Pons (tissue), 1 donor: ENCODE results near the gene TMEM184B.

ENCODE experiments used
- DNase-seq: peaks from one replicate; pipeline ENCODE4 v3.0.0-alpha.2; 2016; ENCODE audit warnings: low spot score

Gene TMEM184B

GRCh38 chr22:38308791-38309498 lies 36.1 kb upstream of the TMEM184B start:
- DNase-seq, result no peak

DNA sequence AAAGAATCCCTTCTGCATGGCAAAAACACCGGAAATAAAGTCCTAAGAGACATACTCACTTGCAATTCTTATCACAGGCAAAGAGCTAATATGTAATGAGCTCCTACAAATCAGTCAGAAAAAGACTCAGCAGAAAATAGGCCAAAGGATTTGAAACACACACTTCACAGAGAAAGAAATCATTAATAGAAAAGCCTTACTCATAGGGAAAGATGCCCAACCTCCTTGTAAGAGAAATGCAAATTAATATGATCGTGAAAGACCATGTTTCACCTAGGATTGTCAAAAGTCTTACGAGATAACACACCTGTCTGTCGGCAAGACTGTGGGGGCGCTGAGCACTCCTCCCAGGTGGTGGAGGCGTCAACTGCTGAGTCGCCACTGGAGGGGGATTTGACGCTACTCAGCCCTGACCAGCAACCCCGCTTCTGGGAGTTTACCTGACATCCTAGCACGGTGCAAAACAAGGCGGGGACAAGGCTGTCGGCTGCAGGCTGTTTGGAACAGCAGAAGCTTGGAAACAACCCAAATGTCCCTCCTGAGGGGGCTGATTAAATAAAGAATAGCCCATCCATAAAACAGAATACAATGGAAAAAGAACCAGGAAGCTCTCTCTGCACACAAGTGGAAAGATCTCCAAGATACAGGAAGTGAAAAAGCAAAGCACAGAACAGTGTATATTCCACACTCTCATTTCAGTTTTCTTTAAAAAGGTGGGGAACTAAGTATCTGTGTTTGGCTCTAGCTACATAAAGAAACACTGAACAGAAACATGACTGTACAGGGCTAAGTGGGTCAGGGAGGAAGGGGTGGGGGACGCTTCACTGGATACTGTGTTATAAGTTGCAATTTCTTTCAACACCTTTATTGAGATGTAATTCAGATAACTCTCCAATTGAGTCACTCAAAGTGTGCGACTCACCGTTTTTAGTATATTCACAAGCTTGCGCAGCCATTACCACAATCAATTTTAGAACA lies 33.0 kb upstream of the TMEM184B start:
- DNase-seq, result no peak

DNA sequence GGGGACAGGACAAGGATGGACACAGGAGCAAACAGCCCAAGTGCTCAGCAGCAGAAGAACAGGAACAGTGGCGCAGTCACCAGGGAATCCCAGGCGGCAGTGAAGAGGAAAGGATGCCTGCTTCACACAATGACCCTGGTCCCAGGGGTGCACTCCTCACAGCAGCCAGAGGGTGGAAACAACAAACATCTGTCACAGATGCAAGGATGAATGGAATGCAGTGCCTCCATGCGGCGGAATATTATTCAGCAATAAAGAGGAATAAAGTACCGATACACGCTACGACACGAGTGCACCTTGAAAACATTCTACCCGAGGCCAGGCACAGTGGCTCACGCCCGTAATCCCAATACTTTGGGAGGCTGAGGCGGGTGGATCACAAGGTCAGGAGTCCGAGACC lies 31.7 kb upstream of the TMEM184B start:
- DNase-seq, result no peak

GRCh38 chr22:38303974-38304373 lies 31.2 kb upstream of the TMEM184B start:
- DNase-seq, result no peak

DNA sequence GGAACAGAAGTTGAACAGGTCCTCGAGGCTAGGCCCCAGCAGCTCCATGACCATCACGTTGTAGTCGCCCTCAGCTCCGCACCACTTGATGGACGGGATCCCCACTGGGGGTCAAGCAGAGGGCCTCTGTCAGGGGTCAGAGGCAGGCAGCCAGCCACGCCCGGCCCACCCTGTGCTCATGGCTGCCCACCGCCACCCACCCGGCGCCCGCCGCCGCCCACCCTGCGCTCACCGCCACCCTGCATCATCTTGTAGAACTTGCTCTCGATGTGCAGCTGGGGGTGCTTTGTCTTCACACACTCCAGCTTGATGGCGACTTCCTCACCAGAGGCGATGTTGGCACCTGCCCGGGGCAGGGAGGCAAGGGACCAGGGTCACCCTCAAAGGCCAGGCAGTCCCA lies 30.1 kb upstream of the TMEM184B start:
- DNase-seq, result no peak

DNA sequence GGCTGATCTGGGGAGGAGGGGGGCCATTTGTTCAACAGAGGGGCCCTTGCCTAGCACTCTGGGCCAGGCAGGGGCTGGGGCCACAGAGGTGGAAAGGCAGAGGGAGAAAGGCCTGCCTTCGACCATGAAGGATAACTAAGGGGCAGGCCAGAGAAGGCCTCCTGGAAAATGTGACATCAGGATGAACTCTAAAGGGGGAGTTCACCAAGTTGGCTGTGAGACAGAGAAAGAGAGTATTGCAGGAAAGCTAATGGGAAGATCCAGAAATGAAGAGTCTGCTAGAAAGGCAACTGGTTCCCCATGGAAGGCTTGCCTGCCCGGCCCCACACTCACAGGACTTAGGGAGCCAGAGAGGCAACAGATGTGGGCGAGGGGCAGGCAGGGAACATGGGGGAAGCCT lies 28.1 kb upstream of the TMEM184B start:
- no peak for DNase-seq

GRCh38 chr22:38300197-38300945 lies 27.6 kb upstream of the TMEM184B start:
- no peak for DNase-seq

GRCh38 chr22:38299770-38300102 lies 26.9 kb upstream of the TMEM184B start:
- DNase-seq, result no peak

DNA sequence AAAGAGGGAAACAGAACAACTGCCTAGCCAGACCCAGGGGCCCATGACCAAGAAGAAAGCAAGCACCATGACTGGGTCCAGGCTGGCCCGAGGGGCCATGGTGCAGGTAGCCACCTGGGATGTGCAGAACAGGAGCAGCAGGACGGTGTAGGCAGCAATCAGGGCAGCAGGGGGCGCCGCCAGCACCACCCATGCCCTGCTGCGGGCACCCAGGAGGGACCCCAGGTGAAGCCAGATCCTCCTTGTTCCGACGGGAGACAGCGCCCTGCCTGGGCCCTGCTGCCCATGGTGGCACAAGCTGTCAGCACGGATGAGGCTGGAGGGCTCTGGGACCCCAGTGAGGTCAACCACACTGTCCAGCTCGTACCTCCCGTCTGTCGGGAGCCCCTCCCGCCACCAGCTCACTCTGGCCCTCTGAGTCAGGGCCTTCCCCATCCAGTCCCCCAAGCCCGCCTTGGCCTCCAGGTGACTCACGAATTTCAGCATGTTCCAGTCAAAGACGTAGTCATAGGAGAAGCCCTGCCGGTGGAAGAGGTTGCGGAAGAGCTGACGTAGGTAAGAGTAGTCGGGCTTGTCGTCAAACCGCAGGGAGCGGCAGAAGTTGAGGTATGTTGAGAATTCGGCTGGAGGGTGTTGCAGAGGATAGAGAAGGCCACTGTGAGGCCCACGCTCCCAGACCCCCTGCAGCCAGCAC lies 25.6 kb upstream of the TMEM184B start:
- DNase-seq, result no peak

GRCh38 chr22:38296372-38296771 lies 23.6 kb upstream of the TMEM184B start:
- DNase-seq, result no peak

DNA sequence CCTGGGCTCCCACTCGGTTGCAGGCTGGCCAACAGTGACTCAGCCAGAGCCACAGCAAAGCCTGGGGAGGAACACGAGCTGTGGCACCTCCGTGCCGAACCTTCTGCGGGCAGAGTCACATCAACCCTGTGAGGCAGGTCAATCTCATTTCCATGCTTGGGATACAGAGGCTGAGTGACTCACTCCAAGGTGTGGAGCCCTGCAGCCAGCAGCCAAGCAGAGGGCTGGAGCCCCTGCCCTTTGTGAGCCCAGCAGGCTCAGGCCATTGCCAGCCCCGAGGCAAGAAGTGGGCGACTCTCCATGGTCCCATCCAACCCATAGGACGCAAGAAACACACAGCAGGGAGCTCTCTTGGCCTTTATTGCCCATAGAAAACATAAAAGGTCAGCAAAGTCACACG lies 23.1 kb upstream of the TMEM184B start:
- no peak for DNase-seq

DNA sequence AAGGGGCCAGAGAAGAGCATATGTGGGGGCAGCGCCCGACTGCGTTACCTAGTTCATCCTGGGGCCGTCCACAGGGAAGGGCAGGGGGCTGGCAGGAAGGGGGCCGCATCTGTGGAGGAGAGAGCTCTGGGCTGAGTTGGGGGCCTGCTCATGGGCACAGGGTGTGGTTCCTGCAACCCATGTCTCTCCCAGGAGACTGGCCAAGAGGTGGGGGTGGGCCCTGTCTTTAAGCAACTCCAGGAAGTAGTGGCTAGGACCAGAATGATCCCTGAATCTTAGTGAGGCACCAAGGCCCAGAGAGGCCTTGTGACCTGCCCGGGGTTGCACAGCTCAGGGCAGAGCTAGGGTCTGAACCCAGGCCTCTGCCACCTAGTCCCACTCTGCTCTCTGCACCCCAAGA lies 22.5 kb upstream of the TMEM184B start:
- no peak for DNase-seq

DNA sequence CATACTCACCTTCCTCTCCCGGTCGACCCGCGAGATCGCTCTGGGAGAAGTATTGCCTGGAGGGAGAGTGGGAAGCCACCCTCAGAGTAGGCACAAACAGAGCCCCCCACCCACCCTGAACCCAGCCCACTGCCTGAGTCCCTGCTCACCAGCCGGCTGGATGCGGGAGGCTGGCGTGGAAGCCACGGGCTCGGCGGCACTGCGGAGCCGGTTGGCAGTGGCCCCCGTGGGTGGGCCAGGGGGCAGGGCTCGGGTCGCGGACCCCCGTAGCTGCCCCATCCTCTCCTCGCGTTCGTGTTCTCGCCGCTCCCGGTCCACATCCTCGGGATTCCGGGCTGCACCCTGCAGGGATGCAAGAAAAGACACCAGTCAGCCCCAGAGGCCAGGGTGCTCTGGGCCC lies 21.4 kb upstream of the TMEM184B start:
- no peak for DNase-seq

- DNase-seq, result no peak
These were observed 19.9 kb upstream of the TMEM184B start for GRCh38 chr22:38292694-38293093.

- no peak for DNase-seq
These were observed 18.5 kb upstream of the TMEM184B start for GRCh38 chr22:38291201-38291777.

GRCh38 chr22:38290347-38290746 lies 17.5 kb upstream of the TMEM184B start:
- no peak for DNase-seq

DNA sequence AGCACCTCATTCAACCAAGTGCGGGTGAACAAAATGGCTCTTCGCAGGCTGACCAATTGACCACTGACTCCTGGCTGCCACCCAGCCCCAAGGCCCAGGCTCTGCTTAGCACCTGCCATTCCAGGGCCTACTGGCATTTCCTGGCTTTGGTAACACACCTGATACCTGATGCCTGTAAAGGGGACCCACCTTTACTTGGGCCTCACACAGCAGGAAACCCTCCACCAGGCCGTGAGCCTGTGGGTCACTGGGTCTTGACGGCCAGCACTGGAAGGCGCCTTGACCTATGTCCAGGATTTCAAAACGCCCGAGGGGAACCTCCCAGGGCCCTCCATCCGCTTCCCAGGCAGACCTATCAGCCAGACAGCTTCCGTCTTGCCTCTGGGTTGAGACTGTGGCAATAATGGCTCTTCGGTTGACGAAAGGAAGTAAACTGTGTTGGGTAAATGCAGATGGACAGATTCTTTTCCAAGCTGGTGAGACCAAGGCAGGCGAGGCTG lies 16.8 kb upstream of the TMEM184B start:
- DNase-seq, result no peak

- DNase-seq, result no peak
These were observed 14.3 kb upstream of the TMEM184B start for GRCh38 chr22:38286915-38287669.

DNA sequence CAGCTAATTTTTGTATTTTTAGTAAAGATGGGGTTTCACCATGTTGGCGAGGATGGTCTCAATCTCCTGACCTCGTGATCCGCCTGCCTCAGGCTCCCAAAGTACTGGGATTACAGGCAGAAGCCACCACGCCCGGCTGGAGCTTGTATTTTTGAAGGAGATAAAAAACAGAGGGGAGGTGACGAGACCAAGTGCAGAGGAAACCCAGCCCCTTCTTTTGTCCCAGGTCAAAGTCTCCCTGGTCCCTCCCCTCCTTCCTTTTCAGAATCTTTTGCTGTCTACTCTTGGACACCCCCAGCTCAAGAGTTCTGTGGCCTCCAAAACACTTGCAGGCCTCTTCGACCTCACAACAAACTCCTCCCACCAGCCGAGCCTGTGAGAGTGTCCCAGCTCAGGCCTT lies 12.2 kb upstream of the TMEM184B start:
- DNase-seq, result no peak

- DNase-seq, result no peak
These were observed 11.2 kb upstream of the TMEM184B start for GRCh38 chr22:38284042-38284402.

DNA sequence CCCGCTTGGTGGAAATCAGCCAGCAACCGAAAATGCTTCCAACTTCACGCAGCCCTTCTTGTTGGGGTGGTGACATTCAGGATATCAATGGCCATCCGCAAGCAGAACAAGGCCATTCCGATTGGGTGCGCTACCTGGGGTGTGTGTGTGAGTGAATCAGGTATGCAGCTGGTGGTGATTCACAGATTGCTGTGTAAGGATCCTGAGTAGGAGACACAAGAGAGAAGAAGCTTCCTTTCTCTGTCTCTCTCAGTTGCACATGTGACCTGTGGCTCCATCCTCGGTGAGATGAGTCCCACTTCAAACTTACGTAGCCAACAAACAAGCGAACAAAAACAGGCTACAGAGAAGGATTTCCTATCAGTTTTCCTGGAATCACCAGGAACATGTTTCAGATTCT lies 9.6 kb upstream of the TMEM184B start:
- DNase-seq, result no peak
